Stimulated activated naive CD4-positive, alpha-beta T cell (primary cell): Measurements from ENCODE around the gene PAX7.
A peak's percentile ranks its signal among the peaks of the same experiment; 100 is the strongest.

ENCODE experiments used
- DNase-seq, 6 experiments: peaks; one replicate each; lab custom pipeline; 2025; lab: John Stamatoyannopoulos, UW

PAX7 gene

GRCh38 chr1:18640228-18641004 lies 9.8 kb downstream of the PAX7 start:
- peak in 1 of 6 experiments; percentile 21 for DNase-seq

- peak in 1 of 6 experiments; percentile 38 for DNase-seq
These were observed 10.6 kb downstream of the PAX7 start for GRCh38 chr1:18641005-18641941.

- DNase-seq: no peak
These were observed 11.8 kb downstream of the PAX7 start for GRCh38 chr1:18642278-18643095.

GRCh38 chr1:18643154-18644012 lies 12.7 kb downstream of the PAX7 start:
- DNase-seq: peak in 3 of 6 experiments; percentile 19 to 69 (median 45)

- no peak for DNase-seq
These were observed 13.4 kb downstream of the PAX7 start for GRCh38 chr1:18644013-18644399.

GRCh38 chr1:18644446-18644845 lies 13.8 kb downstream of the PAX7 start:
- peak in 1 of 6 experiments; percentile 30 for DNase-seq

- peak in 4 of 6 experiments; percentile 8 to 43 (median 26) for DNase-seq
These were observed 14.5 kb downstream of the PAX7 start for GRCh38 chr1:18644973-18645746.

GRCh38 chr1:18645747-18646090 lies 15.1 kb downstream of the PAX7 start:
- DNase-seq: peak in 1 of 6 experiments; percentile 38

- no peak for DNase-seq
These were observed 15.6 kb downstream of the PAX7 start for GRCh38 chr1:18646091-18646785.

- peak in 1 of 6 experiments; percentile 18 for DNase-seq
These were observed 16.3 kb downstream of the PAX7 start for GRCh38 chr1:18646786-18647410.

GRCh38 chr1:18647681-18648214 lies 17.1 kb downstream of the PAX7 start:
- no peak for DNase-seq

- no peak for DNase-seq
These were observed 19.2 kb downstream of the PAX7 start for GRCh38 chr1:18649693-18650370.

GRCh38 chr1:18651713-18652112 lies 21.1 kb downstream of the PAX7 start:
- peak; percentile 15 to 66 (median 45) for DNase-seq

- peak in 1 of 6 experiments; percentile 18 for DNase-seq
These were observed 22.1 kb downstream of the PAX7 start for GRCh38 chr1:18652791-18653190.

- DNase-seq: peak in 3 of 6 experiments; percentile 35 to 47 (median 45)
These were observed 22.7 kb downstream of the PAX7 start for GRCh38 chr1:18653367-18653766.

- DNase-seq: no peak
These were observed 23.3 kb downstream of the PAX7 start for GRCh38 chr1:18653916-18654315.

- DNase-seq: no peak
These were observed 24.0 kb downstream of the PAX7 start for GRCh38 chr1:18654599-18654998.

GRCh38 chr1:18657506-18658201 lies 27.0 kb downstream of the PAX7 start:
- DNase-seq: no peak
